Stimulated activated CD8-positive, alpha-beta memory T cell treated with anti-CD3 and anti-CD28 coated beads, Interleukin-4, amount 100 ng/mL, for 1 hour (primary cell): ENCODE data around the gene OR13C3.
"Not testable (repeated sequence)": the region's sequence is repeated elsewhere in the genome, so short reads cannot be mapped to it uniquely, and the experiment has no call there.

Experiments
- DNase-seq, 2 donors: peaks; one replicate each; pipeline ENCODE4 v3.0.0-alpha.2; 2020; ENCODE audit warnings: low read depth in 2 of 2, low spot score in 1 of 2

The OR13C3 gene

DNA sequence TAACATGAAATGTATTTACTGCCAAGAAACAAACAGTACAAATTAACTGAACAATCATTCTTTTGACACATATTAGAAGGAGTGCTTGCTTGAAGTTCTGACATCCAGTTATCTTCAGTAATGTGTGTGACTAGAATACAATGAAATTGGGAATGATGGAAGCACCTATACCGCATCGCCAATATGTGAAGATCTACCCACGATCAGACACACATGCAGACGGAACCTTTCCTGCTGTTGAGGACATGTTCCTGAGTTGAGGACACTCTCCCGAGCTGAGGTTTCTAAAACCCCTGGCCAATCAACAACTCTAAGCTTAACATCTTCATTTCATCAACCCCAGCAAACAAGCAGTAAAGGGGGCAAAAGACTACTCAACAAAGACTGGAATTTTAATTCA, at the start of gene OR13C3:
Gene OR13C3, minus strand, starts transcription at position 101 of the 400 bp plus-strand sequence. CDS start 133 bp downstream, outside the sequence.
- no peak for DNase-seq

DNA sequence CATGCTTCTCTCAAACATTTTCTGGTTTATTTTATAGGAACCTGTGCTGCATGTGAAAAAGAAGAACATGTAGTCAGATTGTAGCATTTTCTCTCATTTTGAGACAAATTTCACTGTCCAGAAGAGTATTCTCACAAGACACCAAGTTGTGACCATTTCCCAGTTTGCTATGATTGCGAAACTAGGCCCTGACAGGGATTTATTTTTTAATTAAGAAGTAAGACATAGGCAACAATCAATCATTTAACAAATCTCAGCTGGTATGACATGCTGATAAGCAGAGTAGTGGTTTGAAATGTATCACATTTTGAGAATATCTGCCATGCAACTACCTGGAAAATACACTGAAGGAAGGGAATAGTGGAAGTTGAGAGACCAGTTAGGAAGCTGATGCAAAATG, 43.9 kb upstream of the OR13C3 start:
- DNase-seq = no peak

DNA sequence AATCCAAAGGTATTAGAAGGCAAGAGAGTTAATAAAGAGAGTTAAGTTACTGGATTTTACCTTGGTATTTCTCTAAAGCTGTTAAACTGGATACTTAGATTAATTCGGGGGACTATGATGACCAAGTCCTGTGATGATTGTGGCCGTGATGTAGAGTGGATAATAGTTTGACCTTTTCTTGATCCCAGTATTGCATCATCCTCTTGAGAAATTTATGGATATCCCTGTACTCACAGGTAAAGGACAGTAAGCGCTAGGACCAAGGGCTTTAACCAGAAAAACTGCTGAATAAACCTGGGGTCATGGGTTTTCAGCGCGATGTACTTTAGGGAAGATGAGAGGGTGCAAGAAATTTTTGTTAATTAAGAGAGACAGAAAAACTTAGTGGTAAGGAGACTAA, 40.6 kb upstream of the OR13C3 start:
- DNase-seq = no peak

DNA sequence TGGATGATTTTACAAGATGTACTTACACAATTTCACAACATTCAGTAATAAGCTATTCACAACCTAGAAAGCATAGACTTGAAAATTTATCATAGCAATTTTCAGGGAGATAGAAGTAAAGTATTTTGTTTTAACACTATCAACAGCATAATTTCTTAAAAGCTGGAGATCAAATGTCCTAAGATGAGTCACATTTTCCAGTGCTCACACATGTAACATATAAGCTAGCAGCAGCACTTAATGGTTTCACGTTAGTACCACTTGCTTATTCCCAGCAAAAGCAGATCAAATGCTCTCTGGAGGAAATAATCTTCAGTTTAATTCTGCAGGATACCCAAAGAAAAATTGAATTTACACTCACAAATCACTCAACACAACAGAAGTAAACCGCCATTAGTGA, 38.8 kb upstream of the OR13C3 start:
- no peak for DNase-seq

DNA sequence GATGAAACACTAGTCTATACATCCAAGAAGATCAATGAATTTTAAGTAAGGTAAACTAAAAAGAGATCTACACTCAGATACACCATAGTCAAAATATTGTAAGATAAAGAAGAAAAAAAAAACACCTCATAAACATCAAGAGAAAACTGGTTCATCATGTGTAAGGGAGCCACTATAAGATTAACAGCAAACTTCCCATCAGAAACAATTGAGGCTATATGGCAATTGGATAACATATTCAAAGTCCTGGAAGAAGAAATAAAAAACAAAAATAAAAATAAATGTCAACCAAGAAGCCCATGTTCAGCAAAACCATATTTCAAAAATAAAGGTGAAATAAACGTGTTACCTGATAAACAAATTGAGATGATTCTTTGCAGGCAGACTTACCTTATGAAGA, 36.0 kb upstream of the OR13C3 start:
- DNase-seq = no peak

DNA sequence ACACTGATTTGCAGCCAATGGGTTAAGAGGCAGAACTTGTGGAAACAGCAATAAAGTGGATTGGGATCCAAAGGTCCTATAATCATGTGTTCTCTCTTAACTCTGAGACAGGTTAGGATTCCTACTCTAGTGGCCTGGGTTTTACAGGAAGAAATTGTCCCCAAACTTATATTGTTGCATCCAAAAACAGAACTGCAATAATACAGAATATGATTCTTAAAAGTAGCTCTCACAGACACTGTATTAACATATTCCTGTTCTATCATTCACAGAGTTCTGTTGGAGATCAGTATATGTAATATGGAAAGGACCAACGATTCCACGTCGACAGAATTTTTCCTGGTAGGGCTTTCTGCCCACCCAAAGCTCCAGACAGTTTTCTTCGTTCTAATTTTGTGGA, 32.2 kb upstream of the OR13C3 start, which contains the start of gene OR13C8:
Gene OR13C8, plus strand, starts transcription at position 301 of the 400 bp plus-strand sequence. Its CDS starts 0 bp downstream, at position 301.
- no peak for DNase-seq

DNA sequence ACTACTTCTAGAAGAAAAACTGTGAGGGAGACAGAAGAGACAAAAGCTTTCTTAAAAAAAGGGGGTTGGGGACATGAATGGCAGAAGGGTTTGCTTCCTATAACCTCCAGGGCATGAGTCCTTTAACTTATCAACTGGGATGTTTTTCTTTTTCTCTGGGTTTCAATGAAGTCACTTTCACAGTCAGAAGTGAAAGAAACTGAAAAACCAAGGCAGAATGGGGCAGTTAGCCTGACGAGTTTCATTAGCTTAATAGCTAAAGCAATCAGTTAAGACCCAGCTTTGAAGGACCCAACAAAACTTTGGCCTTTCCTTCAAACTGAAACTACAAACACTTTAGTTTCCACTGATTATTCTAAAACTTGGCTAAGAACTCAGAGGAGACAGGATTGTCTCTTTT, 27.7 kb upstream of the OR13C3 start:
- no peak for DNase-seq

DNA sequence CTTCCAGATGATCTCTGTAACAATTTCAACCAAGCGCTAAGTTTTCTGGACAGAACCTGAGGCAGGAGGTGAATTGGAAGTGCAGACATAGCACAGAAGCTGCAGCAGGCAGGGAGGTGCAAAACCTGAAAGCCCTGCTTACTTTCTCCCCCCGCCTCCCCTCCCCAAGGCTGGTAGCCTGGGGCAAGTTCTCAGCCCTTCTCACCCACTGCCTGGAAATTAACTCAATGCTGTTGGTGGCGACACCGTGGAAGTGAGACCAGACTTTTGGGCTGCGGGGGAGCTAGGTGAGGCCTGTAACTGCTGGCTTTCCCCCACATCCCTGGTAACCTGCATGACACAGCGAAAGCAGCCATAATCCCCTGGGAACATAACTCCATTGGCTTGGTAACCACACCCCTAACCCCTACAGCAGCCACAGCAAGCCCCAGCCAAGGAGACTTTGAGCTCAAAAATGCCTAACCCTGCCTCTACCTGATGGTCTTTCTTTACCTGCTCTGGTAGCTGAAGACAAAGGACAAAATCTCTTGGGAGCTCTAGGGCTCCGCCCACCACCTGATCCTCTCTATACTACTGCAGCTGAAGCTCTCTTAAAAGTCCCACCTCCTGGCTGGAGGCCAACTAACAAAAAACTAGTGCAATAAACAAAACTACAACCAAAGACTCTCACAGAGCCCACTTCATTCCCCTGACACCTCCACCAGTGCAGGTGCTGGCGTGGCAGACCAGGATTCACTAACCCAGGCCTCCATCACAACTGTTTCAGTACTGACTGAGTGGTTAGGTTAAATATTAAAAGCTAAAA, 20.4 kb upstream of the OR13C3 start:
- no peak for DNase-seq

DNA sequence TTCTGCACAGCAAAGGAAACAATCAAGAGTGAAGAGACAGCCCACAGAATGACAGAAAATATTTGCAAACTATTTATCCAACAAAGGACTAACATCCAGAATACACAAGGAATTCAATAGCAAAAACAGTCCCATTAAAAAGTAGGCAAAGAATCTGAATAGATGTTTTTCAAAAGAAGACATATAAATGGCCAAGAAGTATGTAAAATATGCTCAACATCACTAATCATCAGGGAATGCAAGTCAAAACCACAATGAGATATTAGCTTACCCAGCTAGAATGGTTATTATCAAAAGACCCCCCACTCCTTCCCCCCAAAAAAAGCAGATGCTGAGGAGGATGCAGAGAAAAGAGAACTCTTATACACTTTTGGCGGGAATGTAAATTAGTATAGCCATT, 18.9 kb upstream of the OR13C3 start:
- no peak for DNase-seq

DNA sequence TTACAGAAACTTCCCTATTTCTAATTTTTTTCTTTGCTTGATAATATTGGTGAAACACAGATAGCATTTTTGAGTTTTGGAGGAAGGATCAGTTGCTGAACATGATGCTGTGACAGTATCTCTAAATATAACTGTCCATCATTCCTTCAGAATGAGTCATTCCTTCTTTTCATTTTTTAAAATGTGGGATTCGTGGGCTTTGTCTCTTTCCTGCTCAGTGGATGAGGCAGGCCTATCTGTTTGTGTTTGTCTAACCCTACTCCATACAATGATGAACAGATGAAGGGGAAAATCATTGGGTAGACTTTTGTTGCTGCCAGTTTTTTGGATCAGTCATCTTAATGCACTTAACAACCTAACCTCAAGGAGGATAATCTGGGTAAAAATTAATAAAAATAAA, 16.6 kb upstream of the OR13C3 start:
- DNase-seq = no peak

DNA sequence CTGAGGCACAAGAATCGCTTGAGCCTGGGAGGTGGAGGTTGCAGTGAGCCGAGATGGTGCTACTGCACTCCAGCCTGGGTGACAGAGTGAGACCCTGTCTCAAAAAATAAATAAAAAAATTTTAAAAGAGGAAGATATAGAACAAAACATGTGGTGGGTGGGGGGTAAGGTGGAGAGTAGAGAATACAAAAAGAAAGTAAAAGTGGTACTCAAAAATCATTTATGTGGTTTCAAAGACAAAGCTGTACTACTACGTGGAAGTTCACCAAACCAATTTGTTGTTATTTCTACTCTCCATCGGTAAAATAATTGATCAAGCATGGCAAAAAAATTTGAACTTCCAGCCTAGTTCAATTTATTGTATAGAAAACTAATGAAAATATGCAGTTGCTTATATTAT, 8.0 kb upstream of the OR13C3 start:
- DNase-seq = no peak

DNA sequence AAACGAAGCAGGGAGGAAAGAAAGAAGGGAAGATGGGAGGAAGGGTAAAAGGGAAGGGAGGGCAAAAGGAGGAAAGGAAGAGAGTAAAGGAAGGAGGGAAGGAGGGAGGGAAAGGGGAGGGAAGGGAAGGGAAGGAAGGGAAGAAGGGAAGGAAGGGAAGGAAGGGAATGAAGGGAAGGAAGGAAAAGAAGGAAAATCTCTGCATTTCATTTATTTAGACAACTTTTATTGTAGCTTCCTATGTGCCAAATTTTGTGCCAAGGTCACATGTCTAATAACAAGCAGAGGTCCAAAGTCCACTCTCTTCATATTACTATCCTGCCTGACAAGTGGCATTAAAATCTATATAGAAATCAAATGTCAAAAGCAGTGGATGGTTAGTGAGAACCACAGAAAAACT, 2.6 kb upstream of the OR13C3 start:
- no peak for DNase-seq

DNA sequence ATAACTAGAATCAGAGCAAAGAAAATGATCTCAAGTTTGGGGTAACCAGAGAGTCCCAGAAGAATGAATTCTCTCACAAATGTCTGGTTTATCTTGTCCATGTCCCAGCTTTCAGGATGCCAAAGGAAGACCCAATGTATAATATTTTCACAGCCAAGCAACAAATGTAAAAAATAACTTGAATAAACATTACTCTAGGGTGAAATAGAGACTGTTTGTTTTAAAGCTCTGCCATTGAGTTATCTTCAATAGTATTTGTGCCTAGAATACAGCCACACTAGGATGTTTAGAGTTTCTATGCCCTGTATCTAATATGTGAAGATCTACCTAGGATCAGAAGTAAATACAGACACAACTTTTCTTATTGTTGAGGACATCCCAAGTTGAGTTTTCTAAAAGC, 9.5 kb downstream of the OR13C3 start, which contains the start of gene OR13C4:
Gene OR13C4, minus strand, starts transcription at position 101 of the 400 bp plus-strand sequence. Its CDS starts 0 bp downstream, at position 101.
- DNase-seq = no peak

DNA sequence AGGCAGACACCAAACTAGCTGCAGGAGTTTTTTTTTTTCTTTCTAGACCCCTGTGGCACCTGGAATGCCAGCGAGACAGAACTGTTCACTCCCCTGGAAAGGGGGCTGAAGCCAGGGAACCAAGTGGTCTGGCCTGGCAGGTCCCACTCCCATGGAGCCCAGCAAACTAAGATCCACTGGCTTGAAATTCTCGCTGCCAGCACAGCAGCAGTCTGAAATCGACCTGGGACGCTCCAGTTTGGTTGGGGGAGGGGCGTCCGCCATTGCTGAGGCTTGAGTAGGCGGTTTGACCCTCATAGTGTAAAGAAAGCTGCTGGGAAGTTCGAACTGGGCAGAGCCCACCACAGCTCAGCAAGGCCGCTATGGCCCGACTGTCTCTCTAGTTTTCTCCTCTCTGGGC, 16.4 kb downstream of the OR13C3 start:
- DNase-seq = not testable (repeated sequence)

DNA sequence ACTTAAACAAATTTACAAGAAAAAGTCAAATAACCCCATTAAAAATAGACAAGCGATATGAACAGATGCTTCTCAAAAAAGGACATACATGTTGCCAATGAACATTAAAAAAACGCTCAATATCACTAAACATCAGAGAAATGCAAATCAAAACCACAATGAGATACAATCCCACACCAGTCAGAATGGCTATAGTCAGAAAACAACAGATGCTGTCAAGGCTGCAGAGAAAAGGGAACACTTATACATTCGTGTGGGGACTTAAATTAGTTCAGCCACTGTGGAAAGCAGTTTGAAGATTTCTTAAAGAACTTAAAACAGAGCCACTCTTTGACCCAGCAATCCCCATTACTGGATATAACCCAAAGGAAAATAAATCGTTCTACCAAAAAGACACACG, 21.8 kb downstream of the OR13C3 start:
- no peak for DNase-seq

DNA sequence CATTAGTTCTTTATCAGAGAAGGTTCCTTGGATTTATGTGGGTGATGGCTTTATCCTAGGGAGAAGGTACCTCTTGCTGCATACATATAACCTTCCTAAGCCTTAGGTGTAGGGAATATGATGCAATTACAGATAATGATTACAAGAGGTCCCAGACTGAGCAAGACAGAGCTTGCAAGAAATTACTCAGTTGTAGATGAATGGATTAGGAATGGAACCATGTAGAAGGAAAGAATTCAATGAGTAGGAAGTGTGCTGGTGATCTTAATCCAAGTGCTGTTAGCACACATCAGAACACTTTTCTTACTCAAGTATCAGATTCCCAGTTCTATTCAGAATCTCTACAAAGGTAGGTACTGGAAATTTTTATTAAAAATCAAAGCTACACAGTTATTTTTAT, 30.1 kb downstream of the OR13C3 start:
- DNase-seq = no peak

DNA sequence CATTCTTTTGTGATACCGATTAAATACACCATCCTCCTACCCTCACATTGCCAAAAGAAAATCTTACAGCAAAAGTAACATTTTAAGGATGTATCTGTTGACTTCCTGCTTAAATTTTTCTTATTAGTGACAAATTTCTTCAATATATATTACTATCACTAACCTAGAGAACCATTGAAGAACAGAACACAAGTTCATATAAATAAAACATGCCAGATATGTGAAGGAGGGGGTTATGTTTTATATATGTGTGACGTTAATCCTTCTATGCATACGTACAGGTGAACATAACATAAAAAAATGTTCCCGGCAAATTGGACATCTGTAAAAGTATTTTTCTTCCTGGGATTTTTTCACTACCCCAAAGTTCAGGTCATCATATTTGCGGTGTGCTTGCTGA, 32.7 kb downstream of the OR13C3 start, which contains the start of gene OR13F1:
Gene OR13F1, plus strand, starts transcription at position 301 of the 400 bp plus-strand sequence. Its CDS starts 0 bp downstream, at position 301.
- no peak for DNase-seq

DNA sequence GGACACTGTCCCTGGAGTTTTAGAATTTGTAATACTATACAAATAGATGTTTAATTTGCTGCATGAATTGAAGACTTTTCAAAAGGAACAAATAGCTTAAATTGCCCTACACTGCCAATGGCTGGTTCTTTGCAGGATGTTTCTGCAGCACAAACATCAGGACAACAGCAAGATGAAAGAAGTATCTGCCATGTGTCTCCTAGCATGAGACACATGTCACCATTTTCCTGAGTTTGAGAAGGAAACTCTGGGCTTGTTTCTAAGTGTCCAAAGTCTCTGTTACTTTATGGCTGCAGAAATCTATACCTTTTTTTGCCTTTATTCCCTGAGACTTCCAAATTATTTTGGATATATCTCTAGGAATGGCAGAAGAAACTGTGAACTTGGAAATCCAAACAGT, 33.2 kb downstream of the OR13C3 start:
- DNase-seq = no peak

DNA sequence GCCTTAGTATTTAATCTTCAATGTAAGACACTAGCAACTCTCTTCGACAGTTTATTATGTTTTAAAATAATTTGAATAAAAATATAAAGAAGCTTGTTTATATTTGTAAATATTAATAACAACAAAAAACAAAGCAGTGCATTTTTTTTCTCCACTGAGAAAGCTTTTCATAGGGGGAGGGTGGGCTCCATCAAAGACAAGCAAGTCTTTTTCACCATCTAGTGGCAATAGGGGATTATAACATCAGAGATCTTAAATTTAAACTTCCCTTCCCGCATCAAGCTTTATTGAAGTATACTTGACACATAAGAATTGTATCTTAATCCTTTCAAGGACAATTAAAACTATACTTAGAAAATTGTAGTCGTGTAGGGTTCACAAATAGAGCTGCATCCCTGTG, 41.8 kb downstream of the OR13C3 start:
- no peak for DNase-seq
